DND-41 (cell line): ENCODE measurements around the gene LAMB4.

Experiments
- ATAC-seq: fragments of 200-7000 bp; cut with Tn5 transposase; 3 replicates; pipeline ENCODE4 v1.9.1; 2021; ENCODE audit warnings: low read depth; ENCODE audit not compliant: insufficient read depth
- DNase-seq: peaks from one replicate; pipeline ENCODE4 v3.0.0-alpha.2; 2020
- H2AFZ ChIP-seq: 2 replicates; pipeline ENCODE4 v1.6.0; 2012; ENCODE audit warnings: low read depth, low read length
- H3K27ac ChIP-seq: 2 replicates; pipeline ENCODE4 v1.5.1; 2012; ENCODE audit warnings: low read length, inconsistent platforms
- H3K27me3 ChIP-seq: fragments of 200-600 bp; sonication (generic); 2 replicates; pipeline ENCODE4 v1.6.0; 2012; ENCODE audit warnings: low read length, mild to moderate bottlenecking, inconsistent platforms; ENCODE audit not compliant: insufficient read depth, poor library complexity
- H3K36me3 ChIP-seq: 2 replicates; pipeline ENCODE4 v1.5.1; 2012; ENCODE audit warnings: low read length, inconsistent platforms; ENCODE audit not compliant: insufficient read depth
- H3K4me1 ChIP-seq: 2 replicates; pipeline ENCODE4 v1.5.1; 2012; ENCODE audit warnings: mild to moderate bottlenecking, low read length; ENCODE audit not compliant: insufficient read depth
- H3K4me2 ChIP-seq: 2 replicates; pipeline ENCODE4 v1.6.0; 2012; ENCODE audit warnings: mild to moderate bottlenecking, moderate library complexity, low read length, inconsistent platforms; ENCODE audit not compliant: insufficient read depth
- H3K4me3 ChIP-seq, 2 experiments: fragments of 200-600 bp in 1 of 2; shearing (Covaris generic) in 1 of 2; 2 replicates each; pipeline ENCODE4 v1.5.1; 2012 to 2016; ENCODE audit warnings: inconsistent platforms in 2 of 2, low read length in 2 of 2, mild to moderate bottlenecking in 2 of 2, low read depth in 1 of 2, moderate library complexity in 1 of 2
- H3K79me2 ChIP-seq: 2 replicates; pipeline ENCODE4 v1.6.0; 2012; ENCODE audit warnings: low read length, inconsistent platforms; ENCODE audit not compliant: insufficient read depth
- H3K9ac ChIP-seq: 2 replicates; pipeline ENCODE4 v1.6.0; 2012; ENCODE audit warnings: low read depth, mild to moderate bottlenecking, inconsistent platforms, low read length, moderate library complexity
- H3K9me3 ChIP-seq: 2 replicates; pipeline ENCODE4 v1.5.1; 2012; ENCODE audit warnings: low read length, moderate library complexity, mild to moderate bottlenecking, inconsistent platforms; ENCODE audit not compliant: insufficient read depth, severe bottlenecking
- H4K20me1 ChIP-seq: 2 replicates; pipeline ENCODE4 v1.6.0; 2012; ENCODE audit warnings: low read length; ENCODE audit not compliant: insufficient read depth
- CTCF ChIP-seq: IDR thresholded peaks from 2 replicates; pipeline ENCODE4 v1.5.1; 2012; ENCODE audit warnings: borderline replicate concordance, low read length, moderate library complexity, mild to moderate bottlenecking; ENCODE audit not compliant: poor library complexity, severe bottlenecking; ENCODE audit errors: extremely low read depth
- EZH2 ChIP-seq: IDR thresholded peaks from 3 replicates; pipeline ENCODE4 v1.6.1; 2012; ENCODE audit warnings: borderline replicate concordance, low read depth, mild to moderate bottlenecking, moderate library complexity, low read length, inconsistent platforms; ENCODE audit not compliant: severe bottlenecking

The LAMB4 gene

GRCh38 chr7:108094933-108095710, 35.0 kb downstream of the LAMB4 start:
- DNase-seq (no peak), ATAC-seq (peak; percentile 33; the same call in 2 of the 3 replicates)
- Histone ChIP-seq H3K79me2 (no peaks in the 10 kb centered on the region), H3K36me3 (no peaks in the 10 kb centered on the region), H3K9ac (no peak overlapping the region), H3K4me1 (no peaks in the 10 kb centered on the region), H3K27me3 (no peaks in the 10 kb centered on the region), H3K27ac (no peak overlapping the region), H3K4me3 (no peak overlapping the region), H3K9me3 (no peaks in the 10 kb centered on the region), H4K20me1 (no peaks in the 10 kb centered on the region), H2AFZ (no peak overlapping the region), H3K4me2 (no peak overlapping the region)
- TF ChIP-seq CTCF, result no peak
- no peak for TF ChIP-seq EZH2

- Histone ChIP-seq H3K36me3 (no peaks in the 10 kb centered on the region), H3K27ac (no peak overlapping the region), H3K27me3 (no peaks in the 10 kb centered on the region), H4K20me1 (no peaks in the 10 kb centered on the region), H3K9me3 (no peaks in the 10 kb centered on the region), H2AFZ (no peak overlapping the region), H3K4me2 (no peak overlapping the region), H3K4me3 (no peak overlapping the region), H3K4me1 (no peaks in the 10 kb centered on the region), H3K9ac (no peak overlapping the region), H3K79me2 (no peaks in the 10 kb centered on the region)
- no peak for ATAC-seq
- no peak for TF ChIP-seq EZH2
- no peak for TF ChIP-seq CTCF
- DNase-seq, result no peak
Measured at GRCh38 chr7:108094346-108094745, 35.8 kb downstream of the LAMB4 start.

GRCh38 chr7:108093851-108094331, 36.3 kb downstream of the LAMB4 start:
- Histone ChIP-seq H3K9me3 (no peaks in the 10 kb centered on the region), H2AFZ (no peak overlapping the region)

More at GRCh38 chr7:108093851-108094331, 36.3 kb downstream of the LAMB4 start:
- DNase-seq (no peak), ATAC-seq (no peak)
- Histone ChIP-seq H3K9ac (no peak overlapping the region), H3K79me2 (no peaks in the 10 kb centered on the region), H3K4me2 (no peak overlapping the region), H3K27ac (no peak overlapping the region), H3K4me1 (no peaks in the 10 kb centered on the region), H3K4me3 (no peak overlapping the region), H4K20me1 (no peaks in the 10 kb centered on the region), H3K27me3 (no peaks in the 10 kb centered on the region), H3K36me3 (no peaks in the 10 kb centered on the region)
- TF ChIP-seq EZH2 (no peak), CTCF (no peak)
